SK-N-MC (cell line): ENCODE measurements around the gene ANKLE2.

Experiments used
- EZH2 ChIP-seq: fragments of 200-600 bp; sonication (generic); IDR thresholded peaks from one replicate; pipeline ENCODE4 v1.6.1; 2017; ENCODE audit warnings: antibody characterized with exemption
- POLR2AphosphoS5 ChIP-seq: IDR thresholded peaks from 2 replicates; pipeline ENCODE4 v1.6.1; 2012; ENCODE audit warnings: mild to moderate bottlenecking, low read depth, low read length, borderline replicate concordance

DNA sequence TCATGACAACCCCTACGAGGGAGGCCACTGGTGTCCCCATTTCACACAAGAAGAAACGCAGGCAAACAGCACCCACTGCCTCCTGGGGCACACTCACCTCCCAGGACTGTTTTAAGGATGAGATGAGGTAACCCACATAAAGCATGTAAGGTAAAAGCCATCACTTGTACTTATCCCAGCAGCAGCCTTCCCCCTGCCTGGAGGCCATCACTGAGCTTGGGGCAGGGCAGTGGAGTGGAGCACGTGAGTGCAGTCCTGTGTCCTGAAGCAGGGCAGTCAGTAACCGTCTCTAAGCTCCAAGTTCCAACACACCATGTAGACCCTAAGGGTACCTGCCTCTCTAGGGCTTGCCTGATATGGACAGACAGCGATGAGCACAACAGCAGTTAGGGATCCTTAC, 76.2 kb downstream of the ANKLE2 start:
- TF ChIP-seq EZH2 (no peak), POLR2AphosphoS5 (no peak)
